Measurements from ENCODE around the gene APBA2. TPM values are rescaled to one million over a fixed set of nuclear protein-coding genes. Genes with fewer than 3 reads are reported as not detected.

Gene APBA2
- total and polyA plus RNA-seq, 7 donors: 0.06 to 0.36 (median 0.08) TPM; not detected in 2

DNA sequence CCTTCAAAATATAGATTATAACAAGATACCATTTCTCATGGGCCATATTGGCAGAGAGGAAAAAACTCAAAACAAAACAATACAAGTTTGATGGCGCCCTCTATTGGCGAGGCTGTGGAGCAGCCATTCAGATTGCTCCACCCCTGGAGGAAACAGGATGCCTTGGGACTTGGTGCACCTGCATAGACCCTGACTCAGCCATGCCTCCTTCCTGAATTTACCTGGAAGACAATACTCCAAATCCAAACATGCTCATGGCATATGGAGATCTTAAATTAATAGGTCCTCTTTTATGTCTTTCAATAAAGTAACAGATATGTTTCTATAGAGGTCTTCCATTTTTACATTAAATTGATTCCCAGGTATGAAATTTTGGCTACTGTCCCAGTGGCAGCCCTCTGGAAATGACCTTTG, 90.0 kb downstream of the APBA2 start:
- Histone ChIP-seq H3K9me3 (no peaks in the 10 kb centered on the region), H3K36me3 (ENCODE audit: insufficient read depth in 1 of 2, low read depth in 1 of 2) (no peaks in the 10 kb centered on the region), H3K27me3 (ENCODE audit: insufficient read depth in 3 of 3, low read length in 2 of 3) (peaks cover 0 to 3% (median 0%) of the 10 kb centered on the region in 3 donors), H3K4me1 (no peaks in the 10 kb centered on the region), H3K27ac (no peak overlapping the region), H3K4me3 (no peak overlapping the region)
- intact Hi-C loops (cut with DNase I): no loop called here
- ATAC-seq (no peak), DNase-seq (no peak)
- 2 to 7% (median 4%) methylated on average over 2 of the region's 2 CpGs for WGBS, 3 donors
- TF ChIP-seq CTCF (IDR thresholded peaks at IDR 0.05): peak; percentile 48

DNA sequence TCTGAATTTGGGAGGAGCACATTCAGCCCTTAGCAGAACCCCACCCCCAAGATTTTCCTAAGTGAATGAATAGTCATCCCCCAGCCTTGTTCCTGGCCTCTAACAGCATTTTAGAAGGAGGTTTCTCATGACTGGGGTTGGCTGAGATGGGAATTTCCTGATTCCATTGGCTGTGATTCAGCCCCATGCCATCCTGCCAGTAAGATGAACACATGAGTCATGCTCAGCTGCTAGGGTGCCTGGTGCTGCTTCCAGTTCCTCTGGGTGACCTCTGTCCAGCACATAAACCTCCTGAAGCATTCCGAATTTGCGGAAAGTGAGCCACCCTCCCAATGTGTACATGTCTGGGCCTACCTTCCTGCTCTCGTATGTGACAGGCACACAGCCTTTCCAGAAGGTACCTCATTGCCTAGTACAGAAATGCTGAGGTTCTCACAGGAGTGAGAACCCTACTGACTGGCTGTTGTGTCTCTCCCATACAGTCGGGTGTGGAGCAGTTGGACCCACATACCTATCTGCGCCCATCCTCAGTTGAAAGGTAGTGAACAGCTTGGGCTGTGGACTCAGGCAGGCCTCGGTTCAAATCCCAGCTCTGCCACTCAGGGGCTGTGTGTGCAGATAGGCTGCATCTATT, 91.7 kb downstream of the APBA2 start:
- ATAC-seq (peak; percentile 34 to 84 (median 39)), DNase-seq (no peak)
- H3K4me3 ChIP-seq: no peak overlapping the region
- 63 to 77% (median 70%) methylated on average over 6 of the region's 6 CpGs for WGBS, 3 donors
- no peak for TF ChIP-seq CTCF (IDR thresholded peaks at IDR 0.05)
- H3K4me1 ChIP-seq: no peaks in the 10 kb centered on the region
- no peak overlapping the region for H3K27ac ChIP-seq
- no peaks in the 10 kb centered on the region for H3K9me3 ChIP-seq
- H3K36me3 ChIP-seq (ENCODE audit: insufficient read depth in 1 of 2, low read depth in 1 of 2): no peaks in the 10 kb centered on the region
- H3K27me3 ChIP-seq (ENCODE audit: insufficient read depth in 3 of 3, low read length in 2 of 3): no peaks in the 10 kb centered on the region
- intact Hi-C loops (cut with DNase I): no loop called here

DNA sequence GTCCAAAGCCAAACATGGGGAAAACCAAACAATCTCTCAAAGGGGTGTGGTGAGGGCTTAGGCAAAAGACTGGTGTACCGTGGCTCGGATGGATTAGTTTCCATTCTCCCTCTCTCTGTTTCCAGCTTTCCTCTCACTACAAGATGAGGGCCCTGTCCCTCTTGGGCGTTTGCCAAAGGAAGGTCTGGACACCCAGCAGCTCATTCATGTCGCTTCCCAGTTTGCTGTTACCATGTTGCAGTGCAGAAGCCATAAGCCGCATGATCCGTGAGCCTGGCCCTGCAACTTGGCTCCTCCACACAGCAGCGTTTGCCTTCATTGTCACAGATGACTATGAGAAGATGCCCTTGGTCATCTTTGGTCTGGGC, 92.2 kb downstream of the APBA2 start:
- ATAC-seq (no peak), DNase-seq (no peak)
- WGBS, 3 donors: 74 to 81% (median 76%) methylated on average over 7 of the region's 7 CpGs
- H3K4me3 ChIP-seq: no peak overlapping the region
- no peaks in the 10 kb centered on the region for H3K36me3 ChIP-seq (ENCODE audit: insufficient read depth in 1 of 2, low read depth in 1 of 2)
- H3K27ac ChIP-seq: no peak overlapping the region
- H3K9me3 ChIP-seq: no peaks in the 10 kb centered on the region
- H3K27me3 ChIP-seq (ENCODE audit: insufficient read depth in 3 of 3, low read length in 2 of 3): no peaks in the 10 kb centered on the region
- intact Hi-C loops (cut with DNase I): no loop called here
- TF ChIP-seq CTCF (IDR thresholded peaks at IDR 0.05): no peak
- H3K4me1 ChIP-seq: no peaks in the 10 kb centered on the region

DNA sequence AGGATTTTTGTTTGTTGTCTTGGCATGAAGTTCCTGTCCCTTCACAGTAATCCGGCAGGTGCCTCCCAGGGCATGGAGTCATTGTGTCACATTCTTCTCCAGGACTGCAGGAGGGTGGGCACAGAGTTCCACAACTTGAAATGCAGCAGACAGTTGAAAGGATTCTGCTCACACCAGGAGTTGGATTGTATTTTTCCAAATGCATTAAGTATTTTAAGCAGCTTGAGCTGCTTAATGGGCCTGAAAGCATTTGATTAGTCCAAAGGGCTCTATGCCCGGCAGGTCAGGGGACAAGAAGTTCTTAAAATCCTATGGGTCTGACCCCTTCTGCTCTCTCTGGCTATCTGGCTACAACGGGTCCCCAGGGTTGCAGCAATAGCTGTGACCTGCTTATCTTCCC, 92.9 kb downstream of the APBA2 start:
- WGBS, 3 donors: 80 to 85% (median 84%) methylated on average over 3 of the region's 3 CpGs
- Histone ChIP-seq H3K27me3 (ENCODE audit: insufficient read depth in 3 of 3, low read length in 2 of 3) (no peaks in the 10 kb centered on the region), H3K4me3 (no peak overlapping the region), H3K27ac (no peak overlapping the region), H3K9me3 (no peaks in the 10 kb centered on the region), H3K36me3 (ENCODE audit: insufficient read depth in 1 of 2, low read depth in 1 of 2) (no peaks in the 10 kb centered on the region), H3K4me1 (no peaks in the 10 kb centered on the region)
- DNase-seq: no peak
- TF ChIP-seq CTCF (IDR thresholded peaks at IDR 0.05): no peak
- intact Hi-C loops (cut with DNase I): no loop called here
- ATAC-seq: no peak

All from psoas muscle (tissue), 8 donors.